A673 (cell line): ENCODE data around the gene TCP11.

Source experiments
- CTCF ChIP-seq: fragments of 300-800, 200-600 bp; sonication (generic); conservative IDR thresholded peaks from 2 replicates; pipeline ENCODE4 v1.5.1; 2017; ENCODE audit warnings: low read depth, mild to moderate bottlenecking, antibody characterized with exemption, low read length, moderate library complexity, mixed read lengths
- EZH2 ChIP-seq: fragments of 200-600 bp; sonication (generic); IDR thresholded peaks from 2 replicates; pipeline ENCODE4 v1.6.1; 2017; ENCODE audit warnings: borderline replicate concordance, low read depth, mild to moderate bottlenecking, mixed read lengths, antibody characterized with exemption, low read length; ENCODE audit not compliant: poor library complexity, severe bottlenecking

- TF ChIP-seq CTCF (no peak), EZH2 (no peak)
Measured at GRCh38 chr6:35073211-35073610, 67.9 kb downstream of the TCP11 start.
